ENCODE measurements around the gene NEDD4. TPM values are rescaled to one million over a fixed set of nuclear protein-coding genes. Genes with fewer than 3 reads are reported as not detected.
"Not testable (repeated sequence)": the region's sequence is repeated elsewhere in the genome, so short reads cannot be mapped to it uniquely, and the experiment has no call there.

Gene NEDD4
- total RNA-seq, 1 experiment from 2014 or later = 57.7 TPM

DNA sequence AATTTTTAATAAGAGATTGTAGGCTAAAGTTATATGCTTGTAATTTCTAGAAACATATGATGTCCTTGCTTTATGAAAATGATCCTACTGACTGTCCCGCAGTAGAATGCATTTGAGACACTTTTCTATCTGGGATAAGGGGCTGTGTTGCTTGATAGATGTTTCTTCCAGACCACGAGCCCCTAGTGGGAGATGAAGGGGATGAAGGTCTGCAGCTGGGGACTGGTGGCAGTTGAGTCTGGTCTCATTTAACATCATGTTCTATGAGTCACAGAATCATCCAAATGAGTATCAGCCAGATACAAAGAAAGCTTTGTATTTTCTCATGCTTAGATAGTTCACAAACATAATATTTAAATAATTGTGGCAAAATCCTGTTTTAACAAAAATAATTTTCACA lies 166.2 kb downstream of the NEDD4 start:
- intact Hi-C loops (cut with micrococcal nuclease) = no loop called here
- POLR2A ChIA-PET = no interaction called here
- Mint-ChIP-seq H3K4me3 (ENCODE audit: unreplicated experiment) (no peak overlapping the region), H3K4me1 (ENCODE audit: insufficient read depth, unreplicated experiment) (peaks cover 5% of the 10 kb centered on the region), H3K27me3 (ENCODE audit: insufficient read depth, unreplicated experiment) (no peaks in the 10 kb centered on the region), H3K9me3 (ENCODE audit: unreplicated experiment) (no peaks in the 10 kb centered on the region), H3K36me3 (ENCODE audit: insufficient read depth, unreplicated experiment) (peaks cover 22% of the 10 kb centered on the region), H3K27ac (ENCODE audit: low read depth, unreplicated experiment) (no peak overlapping the region)
- TSS peak; percentile 1 for BruUV-seq (replicated peaks)
- CTCF ChIA-PET = no interaction called here
- no peak for DNase-seq (ENCODE audit: unreplicated experiment)
- TF ChIP-seq, protein P1, sequence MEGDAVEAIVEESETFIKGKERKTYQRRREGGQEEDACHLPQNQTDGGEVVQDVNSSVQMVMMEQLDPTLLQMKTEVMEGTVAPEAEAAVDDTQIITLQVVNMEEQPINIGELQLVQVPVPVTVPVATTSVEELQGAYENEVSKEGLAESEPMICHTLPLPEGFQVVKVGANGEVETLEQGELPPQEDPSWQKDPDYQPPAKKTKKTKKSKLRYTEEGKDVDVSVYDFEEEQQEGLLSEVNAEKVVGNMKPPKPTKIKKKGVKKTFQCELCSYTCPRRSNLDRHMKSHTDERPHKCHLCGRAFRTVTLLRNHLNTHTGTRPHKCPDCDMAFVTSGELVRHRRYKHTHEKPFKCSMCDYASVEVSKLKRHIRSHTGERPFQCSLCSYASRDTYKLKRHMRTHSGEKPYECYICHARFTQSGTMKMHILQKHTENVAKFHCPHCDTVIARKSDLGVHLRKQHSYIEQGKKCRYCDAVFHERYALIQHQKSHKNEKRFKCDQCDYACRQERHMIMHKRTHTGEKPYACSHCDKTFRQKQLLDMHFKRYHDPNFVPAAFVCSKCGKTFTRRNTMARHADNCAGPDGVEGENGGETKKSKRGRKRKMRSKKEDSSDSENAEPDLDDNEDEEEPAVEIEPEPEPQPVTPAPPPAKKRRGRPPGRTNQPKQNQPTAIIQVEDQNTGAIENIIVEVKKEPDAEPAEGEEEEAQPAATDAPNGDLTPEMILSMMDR (IDR thresholded peaks at IDR 0.05; ENCODE audit: unreplicated experiment) = no peak

DNA sequence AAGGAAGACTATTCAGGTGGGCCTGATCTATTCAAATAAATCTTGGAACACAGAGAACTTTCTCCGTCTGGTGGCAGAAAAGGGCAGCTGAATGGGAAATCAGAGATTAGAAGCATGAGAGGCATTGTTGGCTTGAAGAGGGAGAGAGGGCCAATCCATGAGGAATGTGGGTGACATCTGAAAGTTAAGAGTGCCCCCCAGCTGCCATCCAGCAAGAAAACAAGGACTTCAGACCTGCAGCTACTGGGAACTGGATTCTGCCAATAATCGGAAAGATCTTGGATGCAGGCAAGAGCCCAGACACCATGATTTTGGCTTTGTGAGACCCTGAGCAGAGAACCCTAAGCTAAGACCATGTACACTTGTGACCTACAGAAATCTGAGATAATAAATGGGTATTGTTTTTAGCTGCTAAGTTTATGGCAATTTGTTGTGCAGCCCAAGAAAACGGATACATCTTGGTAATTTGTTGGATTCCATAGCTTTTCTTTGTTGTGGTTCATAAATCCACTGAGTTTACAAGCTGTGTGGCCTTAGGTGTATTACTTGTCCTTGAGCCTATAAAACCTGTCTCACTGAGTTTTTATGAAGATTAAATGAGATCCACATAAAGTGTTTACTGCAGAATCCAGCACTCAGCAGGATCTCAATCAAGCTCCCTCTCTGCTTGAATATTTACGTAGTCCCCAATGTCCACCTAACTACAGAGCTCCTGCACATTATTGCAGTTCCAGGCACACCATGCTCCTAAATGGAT lies 168.4 kb downstream of the NEDD4 start:
- DNase-seq (ENCODE audit: unreplicated experiment) = no peak
- POLR2A ChIA-PET = interaction anchor here (0.7 kb wide), 1 partner anchor 13 kb away, joined by 4 read pairs; no protein-coding TSS in a partner anchor

DNA sequence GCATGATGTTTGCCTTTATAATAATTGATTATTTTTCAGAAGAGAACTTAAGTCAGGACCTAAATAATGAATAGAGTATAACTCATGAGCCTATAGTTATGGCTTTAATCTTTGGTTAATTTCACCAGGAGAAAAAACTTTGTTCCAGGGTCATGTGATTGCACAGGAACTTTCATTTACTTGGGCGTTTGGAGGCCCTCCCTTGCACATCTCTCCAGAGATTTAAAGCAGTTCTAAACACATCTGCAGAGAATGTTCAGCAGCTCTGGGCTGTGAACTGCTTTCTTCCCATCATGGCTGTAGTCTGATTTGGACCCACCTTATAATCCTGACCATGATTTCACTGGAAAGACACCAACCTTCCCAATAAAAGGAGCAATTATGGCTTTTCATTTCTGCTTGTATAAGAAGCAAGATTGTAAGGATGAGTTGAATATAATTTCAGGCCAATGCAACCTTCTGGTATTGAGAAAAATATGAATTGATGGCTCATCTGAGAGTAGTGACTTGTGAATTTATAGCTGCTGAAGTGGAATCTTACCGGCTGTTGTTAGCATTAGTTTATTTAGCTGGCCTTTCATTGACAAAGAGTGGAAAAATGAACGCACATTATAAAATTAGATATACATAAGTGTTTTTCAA lies 169.6 kb downstream of the NEDD4 start:
- POLR2A ChIA-PET = no interaction called here
- no peaks in the 10 kb centered on the region for H3K27me3 Mint-ChIP-seq (ENCODE audit: insufficient read depth, unreplicated experiment)
- no peaks in the 10 kb centered on the region for H3K4me1 Mint-ChIP-seq (ENCODE audit: insufficient read depth, unreplicated experiment)
- H3K9me3 Mint-ChIP-seq (ENCODE audit: unreplicated experiment) = no peaks in the 10 kb centered on the region
- CTCF ChIA-PET = interaction anchor here (1.1 to 1.6 kb wide), 2 partner anchors 177 to 182 kb away, joined by 3 to 5 read pairs; no protein-coding TSS in a partner anchor
- no peak for DNase-seq (ENCODE audit: unreplicated experiment)
- TF ChIP-seq, protein P1 (IDR thresholded peaks at IDR 0.05; ENCODE audit: unreplicated experiment) = no peak
- no peak overlapping the region for H3K27ac Mint-ChIP-seq (ENCODE audit: low read depth, unreplicated experiment)
- intact Hi-C loops (cut with micrococcal nuclease) = no loop called here
- peaks cover 22% of the 10 kb centered on the region for H3K36me3 Mint-ChIP-seq (ENCODE audit: insufficient read depth, unreplicated experiment)
- TSS peak; percentile 8 for BruUV-seq (replicated peaks)
- no peak overlapping the region for H3K4me3 Mint-ChIP-seq (ENCODE audit: unreplicated experiment)

More for the DNA sequence above, 168.4 kb downstream of the NEDD4 start:
- no peaks in the 10 kb centered on the region for H3K27me3 Mint-ChIP-seq (ENCODE audit: insufficient read depth, unreplicated experiment)
- TF ChIP-seq, protein P1 (IDR thresholded peaks at IDR 0.05; ENCODE audit: unreplicated experiment) = no peak
- CTCF ChIA-PET = interaction anchor here (0.6 to 1.6 kb wide), 4 partner anchors 16 to 178 kb away, joined by 3 to 5 read pairs (median 4); no protein-coding TSS in a partner anchor
- H3K4me1 Mint-ChIP-seq (ENCODE audit: insufficient read depth, unreplicated experiment) = peaks cover 2% of the 10 kb centered on the region
- no peak overlapping the region for H3K4me3 Mint-ChIP-seq (ENCODE audit: unreplicated experiment)
- no peaks in the 10 kb centered on the region for H3K9me3 Mint-ChIP-seq (ENCODE audit: unreplicated experiment)
- intact Hi-C loops (cut with micrococcal nuclease) = no loop called here
- H3K27ac Mint-ChIP-seq (ENCODE audit: low read depth, unreplicated experiment) = no peak overlapping the region
- H3K36me3 Mint-ChIP-seq (ENCODE audit: insufficient read depth, unreplicated experiment) = peaks cover 22% of the 10 kb centered on the region
- BruUV-seq (replicated peaks) = no TSS peak

DNA sequence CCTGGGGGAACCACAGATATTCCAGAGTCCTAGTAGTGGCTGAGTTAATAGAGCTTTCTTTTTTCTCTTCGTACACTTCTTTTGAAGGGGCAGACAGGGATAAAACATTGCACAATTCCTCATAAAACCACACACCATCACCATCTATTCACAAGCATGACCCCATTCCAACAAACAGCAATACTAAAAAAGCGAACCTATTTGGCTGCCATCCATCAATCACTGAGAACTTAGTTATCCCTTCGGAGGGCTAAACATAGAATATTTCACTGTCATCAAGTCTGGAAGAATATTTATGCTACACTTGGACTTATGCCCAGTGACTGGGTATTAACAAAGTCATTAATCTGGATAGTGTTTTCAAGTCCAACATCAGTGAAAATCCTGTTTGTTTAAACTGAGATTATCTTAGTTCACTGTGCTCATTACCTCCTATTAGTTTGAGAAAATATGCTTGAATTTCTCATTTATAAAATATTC lies 170.2 kb downstream of the NEDD4 start:
- POLR2A ChIA-PET = interaction anchor here (1.2 kb wide), 1 partner anchor 173 kb away, joined by 3 read pairs; no protein-coding TSS in a partner anchor
- CTCF ChIA-PET = interaction anchor here (1.2 kb wide), 1 partner anchor 275 kb away, joined by 3 read pairs; no protein-coding TSS in a partner anchor
- Mint-ChIP-seq H3K27ac (ENCODE audit: low read depth, unreplicated experiment) (no peak overlapping the region), H3K4me3 (ENCODE audit: unreplicated experiment) (no peak overlapping the region), H3K9me3 (ENCODE audit: unreplicated experiment) (no peaks in the 10 kb centered on the region), H3K4me1 (ENCODE audit: insufficient read depth, unreplicated experiment) (no peaks in the 10 kb centered on the region), H3K27me3 (ENCODE audit: insufficient read depth, unreplicated experiment) (no peaks in the 10 kb centered on the region), H3K36me3 (ENCODE audit: insufficient read depth, unreplicated experiment) (peaks cover 22% of the 10 kb centered on the region)
- intact Hi-C loops (cut with micrococcal nuclease) = no loop called here
- no TSS peak for BruUV-seq (replicated peaks)
- TF ChIP-seq, protein P1 (IDR thresholded peaks at IDR 0.05; ENCODE audit: unreplicated experiment) = no peak
- DNase-seq (ENCODE audit: unreplicated experiment) = peak; percentile 50

DNA sequence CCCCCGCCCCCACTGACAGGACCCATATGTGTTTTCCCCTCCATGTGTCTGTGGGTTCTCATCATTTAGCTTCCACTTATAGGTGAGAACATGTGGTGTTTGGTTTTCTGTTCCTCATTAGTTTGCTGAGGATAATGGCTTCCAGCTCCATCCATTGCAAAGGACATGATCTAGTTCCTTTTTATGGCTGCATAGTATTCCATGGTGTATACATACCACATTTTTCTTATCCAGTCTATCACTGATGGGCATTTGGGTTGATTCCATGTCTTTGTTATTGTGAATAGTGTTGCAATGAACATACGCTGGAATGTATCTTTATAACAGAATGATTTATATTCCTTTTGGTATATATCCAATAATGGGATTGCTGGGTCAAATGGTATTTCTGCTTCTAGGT lies 171.7 kb downstream of the NEDD4 start:
- intact Hi-C loops (cut with micrococcal nuclease); H3K4me3 Mint-ChIP-seq (ENCODE audit: unreplicated experiment); H3K27ac Mint-ChIP-seq (ENCODE audit: low read depth, unreplicated experiment); H3K27me3 Mint-ChIP-seq (ENCODE audit: insufficient read depth, unreplicated experiment); DNase-seq (ENCODE audit: unreplicated experiment); H3K4me1 Mint-ChIP-seq (ENCODE audit: insufficient read depth, unreplicated experiment); BruUV-seq (replicated peaks); H3K9me3 Mint-ChIP-seq (ENCODE audit: unreplicated experiment); POLR2A ChIA-PET: not testable (repeated sequence)
- CTCF ChIA-PET = interaction anchor here (1.2 to 2.6 kb wide), 3 partner anchors 47 to 179 kb away, joined by 3 to 7 read pairs (median 5); no protein-coding TSS in a partner anchor
- H3K36me3 Mint-ChIP-seq (ENCODE audit: insufficient read depth, unreplicated experiment) = peaks cover 10% of the 10 kb centered on the region
